ENCODE measurements around the gene HDAC4.

HDAC4 gene

DNA sequence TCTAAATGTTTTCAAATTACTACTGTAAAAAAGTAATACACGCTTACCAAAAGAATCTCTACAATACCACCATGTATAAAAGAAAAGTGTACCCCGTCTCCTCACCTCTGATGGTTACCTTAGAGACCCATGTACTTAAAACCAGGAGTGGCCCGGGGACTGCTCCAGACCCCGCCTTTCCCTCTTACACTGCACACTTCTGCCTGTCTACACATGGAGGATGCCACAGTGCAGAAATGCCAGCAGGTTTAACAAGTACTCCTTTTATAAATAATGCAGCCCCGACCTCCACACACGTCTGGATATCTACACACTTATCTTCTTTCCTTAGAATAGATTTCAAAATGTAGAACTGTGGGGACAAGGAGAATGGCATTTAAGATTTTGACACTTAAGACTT is 5.3 kb downstream of the HDAC4 start:
- no peak for DNase-seq

GRCh38 chr2:239394978-239395377 is 5.8 kb downstream of the HDAC4 start:
- DNase-seq = no peak

- DNase-seq = no peak
These were observed 6.4 kb downstream of the HDAC4 start for GRCh38 chr2:239394346-239394945.

GRCh38 chr2:239393941-239394340 is 6.9 kb downstream of the HDAC4 start:
- DNase-seq = no peak

DNA sequence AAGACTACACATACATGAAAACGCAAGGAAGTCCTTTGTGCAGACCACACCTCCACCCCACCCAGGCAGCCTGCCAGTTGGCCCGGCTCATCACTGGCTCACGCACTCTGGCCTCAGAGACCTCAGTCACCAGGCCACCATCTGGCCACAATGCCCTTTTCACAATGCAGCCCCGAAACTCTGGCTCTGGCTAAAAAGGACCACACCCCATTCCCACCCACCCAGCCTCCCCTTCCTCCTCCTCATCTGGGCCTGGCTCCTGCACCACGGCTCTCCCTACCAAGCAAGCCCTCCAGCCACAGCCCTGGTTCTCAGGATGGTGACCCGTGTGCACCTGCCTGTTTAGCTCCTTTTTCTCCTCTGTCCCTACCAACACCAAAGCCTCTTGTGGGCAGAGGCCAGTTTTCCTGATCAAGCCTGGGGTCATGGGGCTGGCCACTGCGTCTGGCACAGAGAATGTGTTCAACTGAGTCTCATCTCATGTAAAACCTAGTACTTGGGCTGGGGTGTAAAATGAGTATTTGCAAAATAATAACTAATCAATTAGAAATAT is 7.4 kb downstream of the HDAC4 start:
- DNase-seq = no peak

DNA sequence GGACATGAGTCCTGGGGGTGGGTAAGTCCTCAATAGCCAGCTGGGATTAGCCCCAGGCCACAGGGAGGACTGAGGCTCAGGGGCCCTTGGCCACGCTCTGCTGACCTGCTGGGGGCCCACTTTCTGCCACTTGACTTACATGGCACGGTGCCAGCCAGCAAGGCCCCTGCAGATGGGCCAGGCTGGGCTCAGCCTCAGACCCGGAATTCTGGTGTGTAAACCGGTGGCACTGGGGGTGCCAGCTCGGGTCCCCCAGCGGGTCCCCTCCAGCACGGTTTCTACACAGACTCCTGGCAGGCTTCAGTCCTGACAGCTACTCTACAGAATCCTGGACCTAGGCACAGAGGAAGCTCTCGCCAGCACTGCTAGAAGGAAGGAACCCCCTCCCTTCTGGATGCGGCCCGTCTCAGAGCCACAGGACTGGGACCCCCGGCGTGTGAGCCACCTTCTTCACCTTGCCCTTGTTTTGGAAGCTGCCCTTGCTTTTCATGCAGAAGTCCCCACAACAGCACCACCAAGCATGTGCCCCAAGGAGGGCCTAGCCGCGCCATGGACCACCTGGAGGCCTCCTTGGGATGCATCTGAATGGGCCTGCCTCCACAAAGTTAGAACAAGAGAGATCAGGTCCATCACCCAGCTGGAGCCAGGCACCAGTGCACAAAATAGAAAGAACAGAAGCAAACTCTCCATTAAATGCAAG is 8.0 kb downstream of the HDAC4 start:
- DNase-seq = no peak

GRCh38 chr2:239392072-239392357 is 8.8 kb downstream of the HDAC4 start:
- DNase-seq = no peak

DNA sequence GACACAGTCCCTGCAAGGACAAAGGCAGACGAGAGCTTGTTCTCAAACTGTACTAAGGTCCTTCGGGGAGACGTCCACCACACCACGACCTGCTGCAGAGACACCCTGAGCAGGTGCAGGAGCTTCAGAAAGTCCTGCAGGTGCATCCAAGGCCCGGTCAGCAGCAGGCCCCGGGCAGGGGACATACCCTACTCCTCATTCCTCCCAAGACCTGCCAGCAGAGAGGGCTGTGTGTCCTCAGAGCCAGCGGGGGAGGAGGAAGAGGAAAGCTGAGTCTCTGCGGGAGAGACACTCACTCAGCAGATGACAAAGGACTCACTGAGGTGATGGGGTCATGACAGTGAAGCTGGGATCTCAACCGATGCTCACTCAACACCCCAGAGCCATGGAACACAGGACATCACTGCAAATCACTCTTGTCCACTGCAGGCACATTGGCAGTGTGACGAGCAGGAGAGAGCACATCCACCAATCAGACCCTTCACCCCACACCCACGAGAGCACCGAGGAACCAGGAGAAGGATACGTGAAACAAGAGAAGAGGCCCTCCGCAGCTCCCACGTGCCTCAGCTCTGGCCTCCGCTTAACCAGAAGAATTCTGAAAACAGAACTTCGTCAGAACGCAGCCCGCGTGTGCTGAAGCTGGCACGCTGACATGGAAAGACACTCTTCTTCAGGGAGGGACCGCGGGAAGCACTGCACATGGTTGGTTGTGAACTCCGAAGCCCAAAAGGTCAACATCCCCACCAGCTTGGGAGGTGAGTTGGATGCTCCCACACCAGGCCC is 9.3 kb downstream of the HDAC4 start:
- no peak for DNase-seq

DNA sequence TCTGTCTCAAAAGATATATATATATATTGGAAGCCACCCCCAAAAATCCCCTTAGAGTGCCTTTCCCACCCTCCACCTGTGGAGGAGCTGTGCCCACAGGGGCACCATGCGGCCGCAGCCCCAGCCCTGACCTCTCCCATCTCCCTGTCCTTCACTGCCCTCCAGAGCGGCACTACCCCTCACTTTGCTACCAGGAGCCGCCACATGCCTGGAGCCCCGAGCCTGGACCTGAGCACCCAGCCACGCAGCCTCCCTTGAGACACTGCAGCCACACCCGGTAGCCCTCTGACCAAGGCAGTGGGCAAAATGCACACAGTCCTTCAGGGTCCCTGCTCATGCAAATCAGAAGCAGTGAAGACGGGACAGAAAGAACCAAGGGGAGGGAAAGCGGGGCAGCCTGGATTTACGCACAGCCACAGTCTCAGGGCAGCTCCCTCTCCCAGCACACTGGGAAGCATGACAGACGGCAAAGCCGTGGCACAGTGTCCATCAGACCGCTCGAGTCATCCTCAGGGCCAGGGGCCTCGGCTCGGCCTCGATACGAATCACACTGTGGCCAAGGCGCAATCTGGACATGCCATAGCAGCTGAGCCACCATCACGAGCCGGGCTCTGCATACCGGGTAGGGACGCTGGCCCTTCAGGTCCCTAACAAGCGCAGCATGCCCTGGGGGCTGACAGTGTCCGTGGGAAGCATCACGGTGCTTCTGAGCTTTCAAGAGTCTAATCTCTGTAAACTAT is 10.1 kb downstream of the HDAC4 start:
- no peak for DNase-seq

DNA sequence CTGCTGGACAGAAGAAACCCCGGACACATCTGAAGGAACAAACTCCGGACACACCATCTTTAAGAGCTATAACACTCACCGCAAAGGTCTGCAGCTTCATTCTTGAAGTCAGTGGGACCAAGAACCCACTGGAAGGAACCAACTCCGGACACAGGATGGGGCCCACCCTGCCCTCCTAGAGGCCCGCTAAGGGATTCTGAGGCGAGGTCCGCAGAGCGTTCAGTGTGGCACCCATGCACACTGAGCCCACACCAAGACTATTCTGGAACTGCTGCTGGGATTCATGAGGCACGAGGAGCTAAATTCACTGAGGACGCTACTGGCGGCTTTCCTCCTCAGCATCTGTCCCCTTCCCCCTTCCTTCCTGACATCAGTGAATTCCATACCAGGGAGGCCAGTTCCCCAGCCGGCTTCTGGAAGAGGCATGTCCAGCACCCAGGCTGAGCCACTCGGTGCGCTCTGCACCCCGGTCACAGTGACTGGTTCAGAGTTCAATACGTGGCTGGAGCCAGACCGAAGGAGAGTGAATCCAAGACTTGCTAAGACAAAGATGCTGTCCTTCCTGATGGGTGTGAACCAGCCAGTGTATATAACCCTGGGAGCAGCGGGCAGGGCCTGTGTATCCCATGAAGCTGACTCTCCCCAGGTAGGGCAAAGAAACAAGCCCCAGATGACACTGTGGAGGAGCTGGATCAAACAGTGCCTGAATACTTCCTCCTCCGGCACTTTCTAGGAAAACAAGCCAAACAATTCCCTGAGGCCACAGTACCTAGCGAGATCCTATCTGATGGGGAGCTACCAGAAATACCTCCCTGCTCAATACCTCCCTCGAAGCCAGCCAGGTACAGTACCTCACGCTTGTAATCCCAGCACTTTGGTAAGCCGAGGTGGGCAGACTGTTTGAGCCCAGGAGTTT is 11.1 kb downstream of the HDAC4 start:
- DNase-seq = no peak

- DNase-seq = no peak
These were observed 12.3 kb downstream of the HDAC4 start for GRCh38 chr2:239388236-239389151.

DNA sequence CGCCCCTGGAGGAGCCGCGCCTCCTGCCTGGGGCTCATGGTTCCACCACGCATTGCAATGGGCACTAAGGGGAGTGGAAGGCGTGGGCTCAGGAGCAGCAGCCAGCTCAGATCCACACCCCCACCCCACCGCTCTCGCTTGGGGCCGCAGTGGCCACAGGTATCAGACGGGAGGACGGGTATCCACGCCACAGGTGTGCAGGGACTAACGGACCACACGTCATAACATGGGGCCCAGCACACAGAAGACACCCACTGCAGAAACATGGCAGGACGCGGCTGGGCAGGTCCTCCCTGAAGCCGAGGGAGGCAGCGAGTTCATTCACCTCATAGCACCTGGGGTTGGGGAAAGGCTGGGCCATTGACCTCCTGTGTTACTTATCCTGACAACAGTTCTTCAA is 13.0 kb downstream of the HDAC4 start:
- DNase-seq = no peak

DNA sequence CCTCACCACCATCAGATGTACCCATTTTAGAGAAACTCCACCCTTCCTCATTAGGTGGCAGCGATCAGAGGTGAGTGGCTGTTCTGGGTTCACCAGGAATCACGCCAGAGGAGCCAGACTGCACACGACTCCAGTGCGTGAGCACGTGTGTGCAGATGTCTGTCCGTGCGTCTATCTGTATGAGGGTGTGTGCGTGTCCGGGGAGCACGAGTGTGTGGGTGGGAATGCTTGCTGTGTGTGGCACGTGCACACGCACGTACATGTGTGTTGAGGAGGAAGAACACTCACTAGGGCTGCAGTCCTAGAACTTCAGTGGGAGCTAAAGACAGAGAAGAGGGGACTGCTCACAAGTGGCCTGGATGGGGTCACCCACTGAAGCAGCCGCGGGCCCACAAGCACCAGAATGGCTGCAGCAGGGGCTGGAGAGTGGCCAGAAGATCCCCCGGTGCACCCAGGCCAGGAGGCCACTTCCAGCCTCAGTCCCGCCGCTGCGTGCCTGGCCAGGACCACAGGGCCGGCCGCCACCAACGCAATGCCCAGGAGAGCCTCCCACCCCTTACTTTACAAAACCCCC is 13.9 kb downstream of the HDAC4 start:
- no peak for DNase-seq

DNA sequence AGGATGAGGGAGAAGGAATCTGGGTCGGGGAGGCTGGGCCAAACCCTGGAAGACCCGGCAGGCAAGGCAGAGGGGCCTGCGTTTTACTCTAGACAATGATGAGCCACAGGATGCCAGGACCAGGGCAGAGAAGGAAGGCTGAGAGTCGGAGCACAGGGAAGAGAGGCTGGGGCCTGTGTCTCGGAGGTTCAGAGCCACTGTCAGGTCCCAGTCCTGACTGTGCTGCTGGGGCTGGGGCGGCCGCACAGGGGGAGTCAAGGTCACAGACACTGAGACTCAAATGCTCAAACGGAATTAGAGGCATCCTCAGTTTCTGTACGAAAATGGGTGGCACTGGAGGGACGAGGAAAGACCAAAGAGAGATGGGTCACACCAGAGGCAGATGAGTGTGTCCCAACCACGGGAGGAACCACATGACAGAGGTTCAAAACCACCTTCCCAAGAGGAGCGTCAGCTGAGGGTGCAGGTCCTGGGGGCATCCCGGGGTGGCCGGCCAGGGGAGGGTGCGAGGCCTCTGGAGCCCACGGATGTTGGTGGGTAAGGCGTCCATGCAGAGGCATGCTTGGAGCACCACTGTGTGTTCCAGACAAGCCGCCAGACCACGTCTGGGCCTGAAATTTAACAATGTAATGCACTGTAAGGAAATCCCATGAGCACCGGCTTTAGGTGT is 14.7 kb downstream of the HDAC4 start:
- no peak for DNase-seq

- DNase-seq = no peak
These were observed 15.5 kb downstream of the HDAC4 start for GRCh38 chr2:239385096-239386000.

GRCh38 chr2:239383759-239384156 is 17.1 kb downstream of the HDAC4 start:
- no peak for DNase-seq

- DNase-seq = no peak
These were observed 17.6 kb downstream of the HDAC4 start for GRCh38 chr2:239383036-239383758.

DNA sequence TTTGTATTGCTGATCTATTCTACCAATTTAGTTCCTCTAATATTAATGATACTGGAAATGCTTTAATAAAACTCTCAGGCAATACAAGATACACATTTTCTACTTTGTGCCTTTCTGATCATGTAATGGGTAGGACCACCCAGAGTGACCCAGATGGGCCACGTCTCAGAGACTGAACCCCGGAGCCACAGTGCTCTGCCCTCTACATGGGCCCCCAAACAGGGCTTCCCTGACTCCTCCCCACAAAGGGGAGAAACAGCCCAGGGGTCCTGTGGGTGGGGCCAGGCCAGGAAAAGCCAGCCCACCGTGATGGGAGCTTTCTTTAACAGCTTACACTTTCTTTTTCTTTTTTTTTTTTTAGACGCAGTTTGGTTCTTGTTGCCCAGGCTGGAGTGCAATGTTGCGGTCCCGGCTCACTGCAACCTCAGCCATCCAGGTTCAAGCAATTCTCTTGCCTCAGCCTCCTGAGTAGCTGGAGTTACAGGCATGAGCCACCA is 18.4 kb downstream of the HDAC4 start:
- no peak for DNase-seq
